ENCODE measurements around the gene TNIK. TPM values are rescaled to one million over a fixed set of nuclear protein-coding genes. Genes with fewer than 3 reads are reported as not detected.

Gene TNIK
- total and polyA plus RNA-seq, 5 donors = 8.1 to 27.4 (median 21.6) TPM

GRCh38 chr3:171086914-171087313 is 373.3 kb downstream of the TNIK start:
- WGBS = 89% methylated on average over 1 of the region's 1 CpG
- Histone ChIP-seq H3K4me1 (ENCODE audit: control insufficient read depth, insufficient read depth, low read length) (peaks cover 5% of the 10 kb centered on the region), H3K9me3 (ENCODE audit: control insufficient read depth, low read length) (no peaks in the 10 kb centered on the region), H3K27ac (ENCODE audit: low read length) (no peak overlapping the region), H3K4me3 (ENCODE audit: low read length) (no peak overlapping the region), H3K27me3 (ENCODE audit: control insufficient read depth, insufficient read depth) (no peaks in the 10 kb centered on the region)
- ATAC-seq (no peak), DNase-seq (no peak)
- intact Hi-C loops (cut with DNase I) = no loop called here

- no peaks in the 10 kb centered on the region for H3K27me3 ChIP-seq (ENCODE audit: control insufficient read depth, insufficient read depth)
- intact Hi-C loops (cut with DNase I) = no loop called here
- H3K9me3 ChIP-seq (ENCODE audit: control insufficient read depth, low read length) = no peaks in the 10 kb centered on the region
- WGBS = 91% methylated on average over 2 of the region's 2 CpGs
- DNase-seq (no peak), ATAC-seq (no peak)
- no peaks in the 10 kb centered on the region for H3K4me1 ChIP-seq (ENCODE audit: control insufficient read depth, insufficient read depth, low read length)
- H3K27ac ChIP-seq (ENCODE audit: low read length) = peak overlapping the region; percentile 27
- no peak overlapping the region for H3K4me3 ChIP-seq (ENCODE audit: low read length)
Observed at GRCh38 chr3:171077261-171077660, 382.9 kb downstream of the TNIK start.

DNA sequence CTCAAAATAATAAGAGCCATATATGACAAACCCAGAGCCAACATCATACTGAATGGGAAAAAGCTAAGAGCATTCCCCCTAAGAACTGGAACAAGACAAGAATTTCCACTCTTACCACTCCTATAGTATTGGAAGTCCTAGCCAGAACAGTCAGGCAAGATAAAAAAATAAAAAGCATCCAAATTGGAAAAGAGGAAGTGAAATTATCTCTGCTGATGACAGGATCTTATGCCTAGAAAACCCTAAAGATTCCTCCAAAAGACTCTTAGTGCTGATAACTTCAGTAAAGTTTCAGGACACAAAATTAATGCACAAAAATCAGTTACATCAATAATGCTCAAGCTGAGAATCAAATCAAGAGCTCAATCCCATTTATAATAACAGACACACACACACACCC is 387.8 kb downstream of the TNIK start:
- ATAC-seq = no peak
- no peak for DNase-seq
- intact Hi-C loops (cut with DNase I) = no loop called here
- H3K27ac ChIP-seq (ENCODE audit: low read length) = no peak overlapping the region
- no peak overlapping the region for H3K4me3 ChIP-seq (ENCODE audit: low read length)
- no peaks in the 10 kb centered on the region for H3K4me1 ChIP-seq (ENCODE audit: control insufficient read depth, insufficient read depth, low read length)
- H3K27me3 ChIP-seq (ENCODE audit: control insufficient read depth, insufficient read depth) = no peaks in the 10 kb centered on the region
- H3K9me3 ChIP-seq (ENCODE audit: control insufficient read depth, low read length) = no peaks in the 10 kb centered on the region

- Histone ChIP-seq H3K4me1 (ENCODE audit: control insufficient read depth, insufficient read depth, low read length) (no peaks in the 10 kb centered on the region), H3K27me3 (ENCODE audit: control insufficient read depth, insufficient read depth) (no peaks in the 10 kb centered on the region), H3K4me3 (ENCODE audit: low read length) (no peak overlapping the region), H3K9me3 (ENCODE audit: control insufficient read depth, low read length) (no peaks in the 10 kb centered on the region), H3K27ac (ENCODE audit: low read length) (no peak overlapping the region)
- DNase-seq (no peak), ATAC-seq (no peak)
- intact Hi-C loops (cut with DNase I) = no loop called here
- WGBS = 75% methylated on average over 3 of the region's 3 CpGs
Observed at GRCh38 chr3:171068658-171069057, 391.5 kb downstream of the TNIK start.

DNA sequence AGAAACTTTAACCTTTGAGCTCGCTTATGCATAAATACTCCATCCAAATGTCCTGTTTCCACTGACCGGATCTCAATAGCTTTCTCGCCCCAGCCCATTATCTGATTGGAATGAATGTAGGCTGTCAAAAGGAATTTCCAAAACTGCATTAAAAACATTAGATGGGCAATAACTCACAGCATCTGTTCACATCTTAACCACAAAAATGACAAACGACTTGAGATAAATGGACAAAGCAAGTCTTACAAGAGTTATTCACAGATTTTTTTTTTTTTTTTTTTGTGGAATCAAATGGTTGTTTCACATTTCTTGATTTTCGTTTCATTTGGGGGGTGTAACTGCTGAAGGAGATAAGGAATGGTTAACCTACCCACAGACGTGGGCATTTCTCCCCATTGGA is 394.0 kb downstream of the TNIK start:
- ATAC-seq (no peak), DNase-seq (no peak)
- no peaks in the 10 kb centered on the region for H3K27me3 ChIP-seq (ENCODE audit: control insufficient read depth, insufficient read depth)
- no peaks in the 10 kb centered on the region for H3K9me3 ChIP-seq (ENCODE audit: control insufficient read depth, low read length)
- intact Hi-C loops (cut with DNase I) = no loop called here
- WGBS = 75% methylated on average over 6 of the region's 6 CpGs
- no peaks in the 10 kb centered on the region for H3K4me1 ChIP-seq (ENCODE audit: control insufficient read depth, insufficient read depth, low read length)
- no peak overlapping the region for H3K27ac ChIP-seq (ENCODE audit: low read length)
- no peak overlapping the region for H3K4me3 ChIP-seq (ENCODE audit: low read length)

DNA sequence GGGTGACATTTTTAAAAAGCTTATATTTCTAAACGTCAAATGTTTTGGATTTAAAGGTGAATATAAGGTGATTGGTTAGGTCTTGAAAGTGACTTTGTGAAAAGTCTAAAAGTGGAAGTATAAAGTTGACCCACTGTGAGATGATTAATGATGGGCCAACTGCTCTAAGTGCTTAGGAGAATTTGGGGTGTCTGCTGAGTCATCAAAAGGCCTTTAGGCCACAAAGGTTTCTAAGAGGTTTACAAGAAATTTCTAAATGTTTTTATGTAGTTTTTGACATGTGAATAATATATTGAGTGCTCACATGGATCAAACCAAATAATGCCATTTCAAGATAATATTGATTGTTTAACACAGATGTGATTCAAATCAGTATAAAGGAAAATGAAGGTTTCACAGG is 394.5 kb downstream of the TNIK start:
- Histone ChIP-seq H3K4me1 (ENCODE audit: control insufficient read depth, insufficient read depth, low read length) (no peaks in the 10 kb centered on the region), H3K27ac (ENCODE audit: low read length) (no peak overlapping the region), H3K9me3 (ENCODE audit: control insufficient read depth, low read length) (no peaks in the 10 kb centered on the region), H3K4me3 (ENCODE audit: low read length) (no peak overlapping the region), H3K27me3 (ENCODE audit: control insufficient read depth, insufficient read depth) (no peaks in the 10 kb centered on the region)
- DNase-seq (no peak), ATAC-seq (no peak)
- 90% methylated on average over 1 of the region's 1 CpG for WGBS
- intact Hi-C loops (cut with DNase I) = no loop called here

- H3K9me3 ChIP-seq (ENCODE audit: control insufficient read depth, low read length) = no peaks in the 10 kb centered on the region
- DNase-seq = no peak
- WGBS = 71% methylated on average over 2 of the region's 2 CpGs
- intact Hi-C loops (cut with DNase I) = no loop called here
- no peak overlapping the region for H3K4me3 ChIP-seq (ENCODE audit: low read length)
- H3K27ac ChIP-seq (ENCODE audit: low read length) = no peak overlapping the region
- ATAC-seq = no peak
- no peaks in the 10 kb centered on the region for H3K4me1 ChIP-seq (ENCODE audit: control insufficient read depth, insufficient read depth, low read length)
- no peaks in the 10 kb centered on the region for H3K27me3 ChIP-seq (ENCODE audit: control insufficient read depth, insufficient read depth)
Observed at GRCh38 chr3:171064461-171064860, 395.7 kb downstream of the TNIK start.

GRCh38 chr3:171061749-171062148 is 398.5 kb downstream of the TNIK start:
- H3K4me1 ChIP-seq (ENCODE audit: control insufficient read depth, insufficient read depth, low read length) = no peaks in the 10 kb centered on the region
- no peak overlapping the region for H3K27ac ChIP-seq (ENCODE audit: low read length)
- 89% methylated on average over 1 of the region's 1 CpG for WGBS
- intact Hi-C loops (cut with DNase I) = no loop called here
- H3K4me3 ChIP-seq (ENCODE audit: low read length) = no peak overlapping the region
- no peaks in the 10 kb centered on the region for H3K27me3 ChIP-seq (ENCODE audit: control insufficient read depth, insufficient read depth)
- DNase-seq (no peak), ATAC-seq (no peak)
- no peaks in the 10 kb centered on the region for H3K9me3 ChIP-seq (ENCODE audit: control insufficient read depth, low read length)

GRCh38 chr3:171059978-171060377 is 400.2 kb downstream of the TNIK start:
- DNase-seq (no peak), ATAC-seq (no peak)
- H3K27me3 ChIP-seq (ENCODE audit: control insufficient read depth, insufficient read depth) = no peaks in the 10 kb centered on the region
- WGBS = 74% methylated on average over 3 of the region's 3 CpGs
- no peaks in the 10 kb centered on the region for H3K4me1 ChIP-seq (ENCODE audit: control insufficient read depth, insufficient read depth, low read length)
- H3K27ac ChIP-seq (ENCODE audit: low read length) = no peak overlapping the region
- no peak overlapping the region for H3K4me3 ChIP-seq (ENCODE audit: low read length)
- intact Hi-C loops (cut with DNase I) = loop anchor here in 1 of 4 donors (10.0 kb wide), 1 partner anchor 505 kb away; no protein-coding TSS in a partner anchor
- no peaks in the 10 kb centered on the region for H3K9me3 ChIP-seq (ENCODE audit: control insufficient read depth, low read length)

DNA sequence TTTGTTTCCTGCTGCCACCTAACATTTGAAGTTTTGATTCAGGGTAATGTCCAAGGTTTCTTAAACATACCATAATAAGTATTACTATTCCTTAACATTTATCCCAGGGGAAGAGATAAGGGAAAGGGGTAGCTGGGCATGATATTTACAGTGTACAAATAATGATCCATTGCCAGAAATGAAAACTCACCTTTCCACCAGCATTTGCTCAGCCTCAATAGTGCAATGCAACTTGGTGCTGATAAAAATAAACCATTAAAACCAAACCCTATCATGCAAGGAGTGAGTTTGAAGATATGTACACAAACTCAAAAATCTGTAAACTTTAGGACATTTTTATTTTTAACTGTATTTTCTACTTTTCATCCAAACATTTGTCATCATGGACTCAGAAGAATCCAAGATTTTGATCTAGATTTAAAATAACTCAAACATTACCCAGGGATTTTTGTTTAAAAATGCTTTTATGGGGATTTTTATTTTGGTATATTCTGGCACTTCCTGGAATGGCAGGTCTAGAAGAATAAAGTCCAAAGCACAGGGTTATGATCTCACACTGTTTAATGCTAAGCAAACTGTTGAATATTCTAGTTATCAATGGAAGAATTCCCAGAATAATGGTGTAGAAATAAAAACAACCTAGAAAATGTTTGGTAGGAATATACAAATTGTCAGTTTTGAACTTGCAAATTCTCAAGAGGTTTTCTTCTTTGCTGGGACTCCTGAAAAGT is 401.2 kb downstream of the TNIK start:
- Histone ChIP-seq H3K27ac (ENCODE audit: low read length) (no peak overlapping the region), H3K9me3 (ENCODE audit: control insufficient read depth, low read length) (no peaks in the 10 kb centered on the region), H3K4me1 (ENCODE audit: control insufficient read depth, insufficient read depth, low read length) (no peaks in the 10 kb centered on the region), H3K27me3 (ENCODE audit: control insufficient read depth, insufficient read depth) (no peaks in the 10 kb centered on the region), H3K4me3 (ENCODE audit: low read length) (no peak overlapping the region)
- DNase-seq = no peak
- no peak for ATAC-seq
- intact Hi-C loops (cut with DNase I) = loop anchor here in 1 of 4 donors (10.0 kb wide), 1 partner anchor 506 kb away; no protein-coding TSS in a partner anchor

GRCh38 chr3:171058058-171058457 is 402.1 kb downstream of the TNIK start:
- DNase-seq (no peak), ATAC-seq (no peak)
- H3K27me3 ChIP-seq (ENCODE audit: control insufficient read depth, insufficient read depth) = no peaks in the 10 kb centered on the region
- no peak overlapping the region for H3K4me3 ChIP-seq (ENCODE audit: low read length)
- H3K27ac ChIP-seq (ENCODE audit: low read length) = no peak overlapping the region
- 76% methylated on average over 1 of the region's 1 CpG for WGBS
- no peaks in the 10 kb centered on the region for H3K9me3 ChIP-seq (ENCODE audit: control insufficient read depth, low read length)
- intact Hi-C loops (cut with DNase I) = loop anchor here in 1 of 4 donors (10.0 kb wide), 1 partner anchor 507 kb away; no protein-coding TSS in a partner anchor
- no peaks in the 10 kb centered on the region for H3K4me1 ChIP-seq (ENCODE audit: control insufficient read depth, insufficient read depth, low read length)

- no peak overlapping the region for H3K27ac ChIP-seq (ENCODE audit: low read length)
- DNase-seq = no peak
- no peak for ATAC-seq
- intact Hi-C loops (cut with DNase I) = loop anchor here in 1 of 4 donors (10.0 kb wide), 1 partner anchor 508 kb away; no protein-coding TSS in a partner anchor
- H3K9me3 ChIP-seq (ENCODE audit: control insufficient read depth, low read length) = no peaks in the 10 kb centered on the region
- no peaks in the 10 kb centered on the region for H3K27me3 ChIP-seq (ENCODE audit: control insufficient read depth, insufficient read depth)
- H3K4me1 ChIP-seq (ENCODE audit: control insufficient read depth, insufficient read depth, low read length) = no peaks in the 10 kb centered on the region
- 86% methylated on average over 1 of the region's 1 CpG for WGBS
- H3K4me3 ChIP-seq (ENCODE audit: low read length) = no peak overlapping the region
Observed at GRCh38 chr3:171057072-171057471, 403.1 kb downstream of the TNIK start.
